Measurements from ENCODE around the gene COL21A1.
A peak's percentile ranks its signal among the peaks of the same experiment; 100 is the strongest.

The COL21A1 gene

DNA sequence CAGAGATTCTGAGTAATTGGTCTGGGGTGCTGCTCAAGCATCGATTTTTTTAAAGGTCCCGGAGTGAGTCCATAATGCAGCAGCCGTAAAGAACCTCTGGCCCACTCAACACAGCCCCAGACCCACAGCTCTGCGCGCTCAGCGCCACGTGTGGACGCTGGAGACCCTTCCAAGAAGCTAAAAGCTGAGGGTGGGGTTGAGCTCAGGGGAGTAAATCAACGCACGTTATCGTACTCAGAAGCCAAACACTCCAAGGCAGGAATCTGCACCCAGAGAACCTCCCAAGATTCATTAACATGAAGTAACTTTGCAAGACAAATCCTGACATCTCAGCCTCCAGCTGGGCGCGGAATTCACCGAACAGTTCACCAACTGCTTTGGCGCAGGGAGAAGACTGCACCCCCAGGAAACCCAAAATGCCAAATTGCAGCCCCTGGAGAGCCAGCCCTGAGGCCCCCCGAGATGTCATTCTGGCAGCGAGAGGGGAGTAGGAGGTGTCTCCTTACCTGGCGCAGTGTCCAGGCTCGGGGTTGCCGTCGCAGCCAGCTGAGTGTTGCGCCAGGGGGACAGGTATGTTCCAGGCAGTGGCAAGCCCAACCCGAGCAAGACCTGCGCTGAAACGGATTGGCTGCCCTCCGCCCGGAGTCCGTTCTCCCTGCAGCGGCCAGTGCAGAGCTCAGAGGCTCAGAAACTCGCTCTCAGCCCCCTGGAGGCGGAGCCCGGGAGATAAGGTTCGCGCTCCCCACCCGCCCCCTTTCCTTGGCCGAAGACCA is at the start of gene COL21A1:
TSS of gene COL21A1 (minus strand) at position 700 of the 773 bp plus-strand sequence. CDS start 64,962 bp downstream, outside the sequence.
- Mint-ChIP-seq H3K9me3 (peaks cover 0 to 3% of the 10 kb centered on the region in 2 donors), H3K4me1 (no peaks in the 10 kb centered on the region), H3K4me3 (no peak within 1 kb of the TSS), H3K27me3 (peaks cover 4 to 16% of the 10 kb centered on the region in 2 donors), H3K36me3 (no peaks in the 10 kb centered on the region), H3K27ac (no peak within 1 kb of the TSS)
- no peak for DNase-seq
- no peak for ATAC-seq (replicated peaks)

DNA sequence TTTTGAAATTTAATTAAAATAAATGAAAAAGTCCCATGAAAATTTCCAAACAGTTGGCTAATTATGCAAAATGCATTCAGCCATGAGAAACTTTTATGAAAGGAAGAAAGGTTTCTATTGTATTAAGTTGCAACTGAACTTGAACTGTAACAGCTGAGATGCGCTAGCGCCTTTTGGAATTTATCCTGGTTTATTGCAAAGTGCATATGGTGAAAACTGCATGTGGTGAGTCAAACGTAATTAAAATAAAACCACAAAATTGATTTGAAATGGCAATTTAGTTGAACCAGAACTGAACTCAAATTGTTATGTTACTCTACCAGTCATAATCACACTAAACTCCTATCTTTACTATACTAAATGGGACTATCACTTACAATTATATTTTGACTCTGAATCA is 46.4 kb upstream of the COL21A1 start:
- Mint-ChIP-seq H3K4me3 (no peak overlapping the region), H3K36me3 (no peaks in the 10 kb centered on the region), H3K4me1 (no peaks in the 10 kb centered on the region), H3K27ac (no peak overlapping the region), H3K27me3 (peaks cover 0 to 5% of the 10 kb centered on the region in 2 donors), H3K9me3 (no peaks in the 10 kb centered on the region)
- DNase-seq (no peak), ATAC-seq (replicated peaks) (no peak)

DNA sequence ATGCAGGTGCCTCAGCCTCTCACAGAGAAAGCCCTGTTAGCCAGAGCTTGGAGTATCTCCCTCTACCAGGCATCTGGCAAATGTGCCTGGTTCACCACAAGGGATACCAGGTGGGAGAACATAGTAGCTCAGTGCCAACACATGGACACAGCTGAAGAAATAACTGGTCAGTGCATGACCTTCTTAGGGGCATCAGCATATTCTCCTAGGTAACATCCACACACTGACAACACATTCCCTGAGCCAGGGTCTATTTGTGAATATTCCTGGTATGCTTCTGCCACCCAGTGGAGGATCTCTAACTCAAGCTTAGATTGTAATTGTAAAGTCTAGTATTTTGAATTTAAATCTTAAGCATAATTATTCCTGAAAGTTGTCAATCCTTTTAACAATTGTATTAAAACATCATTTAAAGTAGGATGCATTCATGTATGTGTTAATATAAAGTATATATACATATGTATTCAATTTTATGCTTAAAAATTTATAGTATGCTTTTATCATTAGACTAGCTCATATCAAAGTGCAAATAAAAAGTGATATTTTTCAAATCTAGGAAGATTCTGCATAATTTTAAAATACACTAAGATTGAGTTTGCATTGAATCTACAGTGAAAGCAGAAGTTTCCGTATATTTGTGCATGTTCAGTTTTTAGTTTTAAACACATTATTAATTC is 45.3 kb upstream of the COL21A1 start:
- H3K36me3 Mint-ChIP-seq: no peaks in the 10 kb centered on the region
- H3K27ac Mint-ChIP-seq: no peak overlapping the region

DNA sequence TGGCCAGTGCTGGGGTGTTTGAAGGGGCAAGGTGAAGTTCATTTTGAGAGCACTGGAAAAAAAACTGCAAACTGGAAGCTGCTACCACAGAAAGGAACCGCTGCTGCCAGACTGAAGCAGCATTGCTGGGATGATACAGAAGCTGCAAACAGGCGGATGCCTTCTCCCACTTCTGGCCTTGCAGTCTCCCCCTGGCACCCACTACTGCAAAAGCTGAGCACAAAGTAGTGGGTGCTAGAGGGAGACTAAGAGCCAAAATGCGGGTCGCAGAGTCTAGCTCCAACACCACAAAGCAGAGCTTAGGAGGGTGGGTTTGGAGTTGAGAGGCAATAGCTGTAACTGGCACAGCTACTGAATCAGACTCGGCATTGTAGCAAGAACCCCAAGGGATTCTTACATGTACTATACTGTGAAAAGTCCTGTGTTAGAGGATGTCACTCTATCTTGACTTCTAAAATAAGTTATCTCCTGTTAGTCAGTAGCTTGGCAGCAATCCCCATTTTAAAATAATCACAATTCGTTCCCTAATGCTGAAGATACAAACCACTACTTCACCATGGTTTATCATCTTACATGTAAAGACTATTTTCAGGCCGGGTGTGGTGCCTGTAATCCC is 44.0 kb upstream of the COL21A1 start:
- Mint-ChIP-seq H3K36me3 (no peaks in the 10 kb centered on the region), H3K4me1 (no peaks in the 10 kb centered on the region), H3K4me3 (no peak overlapping the region), H3K9me3 (peaks cover 4 to 5% of the 10 kb centered on the region in 2 donors), H3K27me3 (peaks cover 0 to 5% of the 10 kb centered on the region in 2 donors), H3K27ac (no peak overlapping the region)
- ATAC-seq (replicated peaks) (no peak), DNase-seq (no peak)

More for the DNA sequence above, 45.3 kb upstream of the COL21A1 start:
- Mint-ChIP-seq H3K9me3 (peaks cover 1 to 2% of the 10 kb centered on the region in 2 donors), H3K27me3 (peaks cover 0 to 5% of the 10 kb centered on the region in 2 donors), H3K4me1 (no peaks in the 10 kb centered on the region), H3K4me3 (no peak overlapping the region)
- peak in 1 of 2 donors; percentile 33 for ATAC-seq (replicated peaks)
- DNase-seq: no peak

DNA sequence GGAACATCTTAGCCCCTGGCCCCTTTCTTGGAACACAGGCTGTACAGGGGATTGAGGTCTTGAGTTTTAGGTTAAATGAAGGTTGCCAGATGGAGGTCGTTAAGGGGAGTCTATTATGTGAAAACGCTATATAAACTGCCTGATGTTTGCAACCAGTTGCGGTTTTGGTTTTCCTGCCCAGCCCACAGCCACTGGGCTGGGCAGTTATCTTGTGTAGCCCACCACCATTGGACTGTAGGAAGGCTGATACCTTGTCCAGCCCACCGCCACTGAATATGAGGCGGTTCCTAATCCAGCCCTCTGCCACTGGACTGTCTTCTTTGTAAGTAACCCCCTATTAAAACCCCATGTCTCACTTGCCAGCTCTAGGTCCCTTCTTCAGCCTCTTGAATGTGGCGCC is 42.3 kb upstream of the COL21A1 start:
- H3K9me3 Mint-ChIP-seq: peaks cover 4 to 5% of the 10 kb centered on the region in 2 donors
- ATAC-seq (replicated peaks) (no peak), DNase-seq (no peak)
- H3K36me3 Mint-ChIP-seq: no peaks in the 10 kb centered on the region
- no peak overlapping the region for H3K27ac Mint-ChIP-seq
- no peak overlapping the region for H3K4me3 Mint-ChIP-seq
- peaks cover 0 to 4% of the 10 kb centered on the region in 2 donors for H3K27me3 Mint-ChIP-seq
- no peaks in the 10 kb centered on the region for H3K4me1 Mint-ChIP-seq

DNA sequence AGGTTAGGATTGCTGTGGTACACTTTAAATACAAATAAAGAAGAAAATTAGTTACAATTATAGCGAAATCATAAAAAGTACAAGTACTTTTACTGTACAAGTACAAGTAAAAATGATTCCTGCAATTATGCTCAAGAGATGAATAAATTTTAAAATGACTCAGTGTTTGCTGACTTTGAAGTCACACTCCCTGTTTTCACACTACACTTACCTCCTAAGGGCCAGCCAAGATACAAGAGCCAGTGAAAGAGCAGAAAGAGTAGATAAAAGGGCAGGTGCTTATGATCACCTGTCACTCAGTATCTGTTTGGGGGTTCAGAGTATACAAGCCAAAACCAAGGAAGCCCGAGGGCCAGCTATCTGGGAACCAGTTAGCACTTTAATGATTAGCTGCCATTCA is 41.0 kb upstream of the COL21A1 start:
- no peak for ATAC-seq (replicated peaks)
- Mint-ChIP-seq H3K4me1 (no peaks in the 10 kb centered on the region), H3K9me3 (peaks cover 4 to 5% of the 10 kb centered on the region in 2 donors), H3K27me3 (no peaks in the 10 kb centered on the region), H3K36me3 (no peaks in the 10 kb centered on the region), H3K4me3 (no peak overlapping the region), H3K27ac (no peak overlapping the region)
- DNase-seq: no peak

DNA sequence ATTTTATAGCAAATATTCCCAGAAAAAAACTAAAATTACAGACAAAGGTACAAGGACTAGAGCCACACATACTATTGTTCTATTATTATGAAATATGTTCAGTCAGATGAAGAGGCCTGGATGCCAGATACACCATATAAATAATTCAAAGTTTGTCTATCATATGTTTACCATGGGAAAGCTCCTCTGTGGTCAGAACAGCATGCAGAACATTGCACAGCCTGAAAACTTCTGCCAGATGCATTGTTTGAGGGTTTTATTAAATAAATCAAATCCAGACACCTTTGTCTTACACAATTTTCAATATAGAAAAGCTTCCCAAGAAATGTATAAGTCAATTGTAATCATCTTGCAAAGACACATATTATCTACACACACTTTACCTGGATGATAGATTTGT is 35.0 kb upstream of the COL21A1 start:
- ATAC-seq (replicated peaks): no peak

DNA sequence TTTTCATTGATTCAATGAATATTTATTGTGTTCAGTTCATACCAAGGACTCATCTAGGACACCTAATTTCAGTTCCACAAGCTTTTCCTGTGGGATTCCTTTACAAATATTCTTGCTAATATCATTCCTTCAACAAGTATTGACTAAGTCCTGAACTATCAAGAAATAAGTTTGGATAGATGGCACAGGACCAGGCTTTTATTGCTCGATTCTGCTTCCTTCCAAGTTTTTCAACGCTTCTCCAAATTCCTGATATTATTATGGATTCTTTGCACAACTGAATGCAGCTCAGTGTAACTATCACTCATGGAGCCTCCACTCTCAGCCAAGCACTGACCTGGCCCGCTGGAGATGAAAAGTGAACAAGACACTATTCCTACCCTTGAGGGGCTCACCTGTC is 32.7 kb upstream of the COL21A1 start:
- H3K9me3 Mint-ChIP-seq: no peaks in the 10 kb centered on the region
- no peaks in the 10 kb centered on the region for H3K36me3 Mint-ChIP-seq
- no peak overlapping the region for H3K27ac Mint-ChIP-seq
- ATAC-seq (replicated peaks) (no peak), DNase-seq (no peak)
- no peaks in the 10 kb centered on the region for H3K27me3 Mint-ChIP-seq
- no peak overlapping the region for H3K4me3 Mint-ChIP-seq
- H3K4me1 Mint-ChIP-seq: no peaks in the 10 kb centered on the region

More for the DNA sequence above, 35.0 kb upstream of the COL21A1 start:
- H3K4me1 Mint-ChIP-seq: no peaks in the 10 kb centered on the region
- no peak overlapping the region for H3K27ac Mint-ChIP-seq
- no peak overlapping the region for H3K4me3 Mint-ChIP-seq
- no peak for DNase-seq
- H3K9me3 Mint-ChIP-seq: peaks cover under 1 to 1% of the 10 kb centered on the region in 2 donors
- no peaks in the 10 kb centered on the region for H3K27me3 Mint-ChIP-seq
- H3K36me3 Mint-ChIP-seq: no peaks in the 10 kb centered on the region

DNA sequence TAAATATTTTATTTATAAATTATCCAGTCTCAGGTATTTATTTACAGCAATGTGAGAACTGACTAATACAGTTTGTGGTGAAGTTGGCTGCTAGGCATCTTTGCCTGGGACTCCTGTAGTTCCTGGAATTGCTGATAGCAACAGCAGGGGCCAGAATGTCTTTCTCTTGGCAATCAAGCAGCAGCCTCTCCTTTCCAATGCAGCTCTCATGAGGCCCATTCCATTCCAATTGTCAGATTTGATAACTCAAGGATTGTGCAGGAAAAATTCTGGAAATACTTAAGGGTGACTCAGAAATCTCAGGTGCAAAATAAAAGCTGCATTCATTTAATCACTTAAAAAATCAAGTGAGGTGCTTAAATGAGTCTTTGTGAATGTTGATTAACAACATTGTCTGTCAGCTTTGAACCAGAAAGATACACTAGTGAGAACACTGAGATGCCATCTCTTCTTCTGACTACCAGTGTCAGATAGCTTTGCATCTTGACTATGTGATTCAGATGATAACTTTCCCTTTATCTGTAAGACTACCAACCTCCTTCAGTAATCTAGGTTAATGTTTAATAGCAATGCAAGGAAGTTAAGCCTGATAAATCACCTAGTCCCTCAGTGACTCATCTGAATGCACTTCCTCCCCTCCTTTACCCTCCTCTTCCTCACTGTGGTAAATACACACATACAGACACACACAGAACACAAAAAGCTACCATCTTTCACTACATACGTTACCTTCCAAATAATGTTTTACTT is 32.1 kb upstream of the COL21A1 start:
- H3K4me3 Mint-ChIP-seq: no peak overlapping the region
- no peaks in the 10 kb centered on the region for H3K36me3 Mint-ChIP-seq
- ATAC-seq (replicated peaks): no peak
- no peak for DNase-seq
- H3K27ac Mint-ChIP-seq: no peak overlapping the region
- H3K4me1 Mint-ChIP-seq: no peaks in the 10 kb centered on the region
- H3K9me3 Mint-ChIP-seq: no peaks in the 10 kb centered on the region
- H3K27me3 Mint-ChIP-seq: no peaks in the 10 kb centered on the region

DNA sequence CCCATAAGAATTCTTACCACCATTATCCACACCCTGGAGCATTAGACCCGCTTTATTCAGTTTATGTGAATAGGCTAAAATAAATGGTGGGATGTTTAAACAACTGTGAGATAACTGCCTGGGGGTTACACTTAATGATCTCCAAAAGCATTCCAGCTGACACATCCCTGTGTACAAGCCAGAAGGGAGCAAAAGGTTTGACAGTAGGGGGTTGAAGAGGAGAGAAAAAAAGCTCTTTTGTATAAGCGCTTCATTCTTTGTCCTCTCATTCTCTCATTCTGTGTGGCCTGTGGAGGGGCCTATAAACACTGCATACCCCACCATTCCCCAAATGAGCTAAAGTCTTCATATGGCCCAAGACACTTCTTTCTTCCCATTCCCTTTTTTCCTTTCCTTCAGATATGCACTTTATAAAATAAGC is 30.8 kb upstream of the COL21A1 start:
- H3K27ac Mint-ChIP-seq: no peak overlapping the region
- no peak overlapping the region for H3K4me3 Mint-ChIP-seq
- no peaks in the 10 kb centered on the region for H3K36me3 Mint-ChIP-seq
- DNase-seq (no peak), ATAC-seq (replicated peaks) (no peak)
- H3K27me3 Mint-ChIP-seq: no peaks in the 10 kb centered on the region
- no peaks in the 10 kb centered on the region for H3K4me1 Mint-ChIP-seq
- H3K9me3 Mint-ChIP-seq: peaks cover 3 to 5% of the 10 kb centered on the region in 2 donors

DNA sequence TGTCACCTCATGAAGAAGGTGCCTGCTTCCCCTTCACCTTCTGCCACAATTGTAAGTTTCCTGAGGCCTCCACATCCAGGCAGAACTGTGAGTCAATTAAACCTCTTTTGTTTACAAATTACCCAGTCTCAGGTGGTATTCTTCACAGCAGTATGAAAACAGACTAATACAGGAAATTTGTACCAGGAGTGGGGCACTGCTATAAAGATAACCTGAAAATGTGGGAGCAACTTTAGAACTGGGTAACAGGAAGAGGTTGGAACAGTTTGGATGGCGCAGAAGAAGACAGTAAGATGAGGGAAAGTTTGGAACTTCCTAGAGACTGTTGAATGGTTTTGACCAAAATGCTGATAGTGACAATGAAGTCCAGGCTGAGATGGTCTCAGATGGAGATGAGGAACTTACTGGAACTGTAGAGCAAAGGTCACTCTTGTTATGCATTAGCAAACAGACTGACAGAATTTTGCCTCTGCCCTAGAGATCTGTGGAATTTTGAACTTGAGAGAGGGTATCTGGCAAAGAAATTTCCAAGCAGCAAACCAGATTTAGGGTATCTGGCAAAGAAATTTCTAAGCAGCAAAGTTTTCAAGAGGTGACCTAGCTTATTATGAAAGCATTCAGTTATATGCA is 23.5 kb upstream of the COL21A1 start:
- Mint-ChIP-seq H3K27ac (no peak overlapping the region), H3K36me3 (no peaks in the 10 kb centered on the region), H3K9me3 (peaks cover 16 to 30% of the 10 kb centered on the region in 2 donors), H3K4me1 (no peaks in the 10 kb centered on the region), H3K4me3 (no peak overlapping the region), H3K27me3 (no peaks in the 10 kb centered on the region)
- ATAC-seq (replicated peaks) (no peak), DNase-seq (no peak)

DNA sequence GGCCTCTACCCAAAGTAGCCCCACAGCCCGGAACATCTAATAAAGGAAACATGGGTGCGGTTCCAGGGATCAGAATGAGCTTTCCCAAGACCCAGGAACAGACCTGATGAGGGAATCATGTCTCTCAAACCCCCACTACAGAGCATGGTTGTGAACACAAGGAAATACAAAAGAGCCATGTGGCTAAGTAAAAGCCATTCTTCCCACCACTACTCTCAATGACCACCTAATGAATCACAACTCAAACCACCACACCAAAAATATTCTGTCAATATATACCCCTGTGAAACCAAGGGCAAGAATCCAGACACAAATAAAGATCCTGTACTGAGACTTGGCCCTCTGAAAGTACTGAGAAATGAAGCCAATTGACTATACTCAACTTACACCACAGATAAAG is 20.9 kb upstream of the COL21A1 start:
- no peak for ATAC-seq (replicated peaks)
- Mint-ChIP-seq H3K9me3 (peaks cover 15 to 28% of the 10 kb centered on the region in 2 donors), H3K36me3 (no peaks in the 10 kb centered on the region), H3K4me1 (no peaks in the 10 kb centered on the region), H3K27me3 (no peaks in the 10 kb centered on the region), H3K4me3 (no peak overlapping the region), H3K27ac (no peak overlapping the region)
- no peak for DNase-seq

DNA sequence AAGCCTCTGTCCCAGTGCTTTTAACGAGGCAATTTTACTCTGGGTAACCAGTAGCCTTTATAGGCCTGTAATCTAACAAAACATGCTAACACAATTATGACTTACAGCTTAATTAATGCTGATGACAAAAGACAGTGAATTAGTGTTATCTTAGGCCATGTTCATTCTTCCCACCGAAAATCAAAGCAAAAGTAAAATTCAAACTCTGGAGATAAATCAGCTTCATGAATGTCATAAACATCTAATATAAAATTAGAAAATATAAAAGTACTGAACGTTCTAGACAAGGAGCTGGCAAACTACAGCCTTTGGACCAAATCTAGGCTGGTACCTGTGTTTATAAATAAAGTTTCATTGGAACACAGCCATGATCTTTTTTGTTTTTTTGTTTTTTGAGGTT is 18.6 kb upstream of the COL21A1 start:
- Mint-ChIP-seq H3K27me3 (no peaks in the 10 kb centered on the region), H3K4me1 (no peaks in the 10 kb centered on the region), H3K36me3 (no peaks in the 10 kb centered on the region), H3K9me3 (peaks cover 10 to 21% of the 10 kb centered on the region in 2 donors), H3K4me3 (no peak overlapping the region), H3K27ac (no peak overlapping the region)
- no peak for DNase-seq
- no peak for ATAC-seq (replicated peaks)

All from stimulated activated naive B cell treated with anti-CD40 and anti-IgM and Interleukin-4, amounts not matched to agents 10 μg/mL and 1 μg/mL and 100 μg/mL, for 72 hours (primary cell).